Keratinocyte (primary cell): ENCODE measurements around the gene SLC25A34.

ENCODE experiments used
- EZH2 ChIP-seq: IDR thresholded peaks from one replicate; pipeline ENCODE4 v1.6.1; 2012; ENCODE audit warnings: inconsistent platforms, mild to moderate bottlenecking, low read length, moderate library complexity
- TF ChIP-seq, protein P1 (sequence below), 3 experiments: IDR thresholded peaks in 1 of 3; conservative IDR thresholded peaks in 1 of 3; optimal IDR thresholded peaks in 1 of 3; 2 replicates in 2 of 3; 3 replicates in 1 of 3; pipeline versions ENCODE3 to v1.5.1; 2011; ENCODE audit warnings: low read length in 3 of 3, mild to moderate bottlenecking in 3 of 3, moderate library complexity in 2 of 3, control low read depth in 1 of 3, inconsistent platforms in 1 of 3; ENCODE audit not compliant: insufficient read depth in 2 of 3; ENCODE audit errors: extremely low read depth in 1 of 3

GRCh38 chr1:15736892-15737261, 819 bp downstream of the SLC25A34 start:
- TF ChIP-seq, protein P1, sequence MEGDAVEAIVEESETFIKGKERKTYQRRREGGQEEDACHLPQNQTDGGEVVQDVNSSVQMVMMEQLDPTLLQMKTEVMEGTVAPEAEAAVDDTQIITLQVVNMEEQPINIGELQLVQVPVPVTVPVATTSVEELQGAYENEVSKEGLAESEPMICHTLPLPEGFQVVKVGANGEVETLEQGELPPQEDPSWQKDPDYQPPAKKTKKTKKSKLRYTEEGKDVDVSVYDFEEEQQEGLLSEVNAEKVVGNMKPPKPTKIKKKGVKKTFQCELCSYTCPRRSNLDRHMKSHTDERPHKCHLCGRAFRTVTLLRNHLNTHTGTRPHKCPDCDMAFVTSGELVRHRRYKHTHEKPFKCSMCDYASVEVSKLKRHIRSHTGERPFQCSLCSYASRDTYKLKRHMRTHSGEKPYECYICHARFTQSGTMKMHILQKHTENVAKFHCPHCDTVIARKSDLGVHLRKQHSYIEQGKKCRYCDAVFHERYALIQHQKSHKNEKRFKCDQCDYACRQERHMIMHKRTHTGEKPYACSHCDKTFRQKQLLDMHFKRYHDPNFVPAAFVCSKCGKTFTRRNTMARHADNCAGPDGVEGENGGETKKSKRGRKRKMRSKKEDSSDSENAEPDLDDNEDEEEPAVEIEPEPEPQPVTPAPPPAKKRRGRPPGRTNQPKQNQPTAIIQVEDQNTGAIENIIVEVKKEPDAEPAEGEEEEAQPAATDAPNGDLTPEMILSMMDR (optimal IDR thresholded peaks at IDR 0.05 in 1 of 3, IDR thresholded peaks at IDR 0.05 in 1 of 3, conservative IDR thresholded peaks at IDR 0.05 in 1 of 3; ENCODE audit: extremely low read depth in 1 of 3, insufficient read depth in 2 of 3, low read length in 3 of 3): no peak
- TF ChIP-seq EZH2: no peak
